ENCODE data around the gene ATP11A. TPM values are rescaled to one million over a fixed set of nuclear protein-coding genes. Genes with fewer than 3 reads are reported as not detected.

Gene ATP11A
- total RNA-seq, 2 donors from 2014 or later, result 122 to 140 TPM

GRCh38 chr13:112702986-112703379 lies 13.1 kb downstream of the ATP11A start:
- H3K27ac Mint-ChIP-seq, result peak overlapping the region; percentile 69
- peaks cover 45% of the 10 kb centered on the region for H3K4me1 Mint-ChIP-seq
- Histone ChIP-seq H3K9ac (ENCODE audit: extremely low read depth, low read length, poor library complexity, severe bottlenecking) (no peak overlapping the region), H3K27ac (ENCODE audit: low read depth, low read length) (no peak overlapping the region), H3K36me3 (ENCODE audit: control insufficient read depth, insufficient read depth, low read length) (no peaks in the 10 kb centered on the region), H3K4me3 (ENCODE audit: low read length) (no peak overlapping the region), H3K4me1 (ENCODE audit: control insufficient read depth, insufficient read depth, low read length) (peaks cover 12% of the 10 kb centered on the region), H3K9me3 (ENCODE audit: control insufficient read depth, low read length) (no peaks in the 10 kb centered on the region), H3K27me3 (ENCODE audit: control insufficient read depth, insufficient read depth, low read length, poor library complexity, severe bottlenecking) (no peaks in the 10 kb centered on the region)
- 89 to 96% methylated on average over 3 to 6 of the region's 6 CpGs for WGBS, 2 experiments (ENCODE audit: insufficient coverage in 1 of 2, insufficient read length in 1 of 2)
- H3K27me3 Mint-ChIP-seq (ENCODE audit: insufficient read depth), result no peaks in the 10 kb centered on the region
- no peaks in the 10 kb centered on the region for H3K9me3 Mint-ChIP-seq
- DNase-seq, result peak; percentile 48
- TF ChIP-seq CTCF (conservative IDR thresholded peaks at IDR 0.05), result no peak
- no peak overlapping the region for H3K4me3 Mint-ChIP-seq
- peaks cover 25% of the 10 kb centered on the region for H3K36me3 Mint-ChIP-seq (ENCODE audit: low read depth)

- peak overlapping the region; percentile 9 for H3K4me3 Mint-ChIP-seq
- Histone ChIP-seq H3K4me3 (ENCODE audit: low read length) (no peak overlapping the region), H3K27ac (ENCODE audit: low read depth, low read length) (no peak overlapping the region), H3K4me1 (ENCODE audit: control insufficient read depth, insufficient read depth, low read length) (peaks cover 15% of the 10 kb centered on the region), H3K9ac (ENCODE audit: extremely low read depth, low read length, poor library complexity, severe bottlenecking) (no peak overlapping the region), H3K27me3 (ENCODE audit: control insufficient read depth, insufficient read depth, low read length, poor library complexity, severe bottlenecking) (no peaks in the 10 kb centered on the region), H3K9me3 (ENCODE audit: control insufficient read depth, low read length) (no peaks in the 10 kb centered on the region), H3K36me3 (ENCODE audit: control insufficient read depth, insufficient read depth, low read length) (no peaks in the 10 kb centered on the region)
- no peak for TF ChIP-seq CTCF (conservative IDR thresholded peaks at IDR 0.05)
- H3K27ac Mint-ChIP-seq, result peak overlapping the region; percentile 82
- peaks cover 44% of the 10 kb centered on the region for H3K4me1 Mint-ChIP-seq
- WGBS, 2 experiments (ENCODE audit: insufficient coverage in 1 of 2, insufficient read length in 1 of 2), result 92 to 94% methylated on average over 16 to 22 of the region's 22 CpGs
- no peaks in the 10 kb centered on the region for H3K27me3 Mint-ChIP-seq (ENCODE audit: insufficient read depth)
- peaks cover 23% of the 10 kb centered on the region for H3K36me3 Mint-ChIP-seq (ENCODE audit: low read depth)
- no peaks in the 10 kb centered on the region for H3K9me3 Mint-ChIP-seq
- DNase-seq, result peak; percentile 46
These were observed 13.8 kb downstream of the ATP11A start for GRCh38 chr13:112703449-112704284.

- no peak overlapping the region for H3K9ac ChIP-seq (ENCODE audit: extremely low read depth, low read length, poor library complexity, severe bottlenecking)
- H3K4me1 ChIP-seq (ENCODE audit: control insufficient read depth, insufficient read depth, low read length), result peaks cover 18% of the 10 kb centered on the region
- whole genome bisulfite sequencing, 2 experiments (ENCODE audit: insufficient coverage in 1 of 2, insufficient read length in 1 of 2), result 75 to 80% methylated on average over 15 to 17 of the region's 17 CpGs
- Mint-ChIP-seq H3K4me1 (peaks cover 53% of the 10 kb centered on the region), H3K9me3 (no peaks in the 10 kb centered on the region), H3K27me3 (ENCODE audit: insufficient read depth) (no peaks in the 10 kb centered on the region), H3K27ac (peak overlapping the region; percentile 82), H3K4me3 (peak overlapping the region; percentile 9), H3K36me3 (ENCODE audit: low read depth) (peaks cover 23% of the 10 kb centered on the region)
- peak overlapping the region; percentile 37 for H3K4me3 ChIP-seq (ENCODE audit: low read length)
- DNase-seq, result peak; percentile 58
- no peaks in the 10 kb centered on the region for H3K9me3 ChIP-seq (ENCODE audit: control insufficient read depth, low read length)
- TF ChIP-seq CTCF (conservative IDR thresholded peaks at IDR 0.05), result no peak
- no peak overlapping the region for H3K27ac ChIP-seq (ENCODE audit: low read depth, low read length)
- H3K36me3 ChIP-seq (ENCODE audit: control insufficient read depth, insufficient read depth, low read length), result no peaks in the 10 kb centered on the region
- H3K27me3 ChIP-seq (ENCODE audit: control insufficient read depth, insufficient read depth, low read length, poor library complexity, severe bottlenecking), result no peaks in the 10 kb centered on the region
These were observed 14.7 kb downstream of the ATP11A start for GRCh38 chr13:112704308-112705145.

Measured in endodermal cell (in vitro differentiated cells).